Skeletal muscle tissue (tissue), 4 donors: Measurements from ENCODE around the gene TTC34. TPM values are rescaled to one million over a fixed set of nuclear protein-coding genes. Genes with fewer than 3 reads are reported as not detected.

Source experiments
- H3K27ac ChIP-seq: one replicate; pipeline ENCODE4 v1.7.0; 2013; ENCODE audit warnings: mild to moderate bottlenecking, low read depth, low read length, inconsistent platforms
- H3K27me3 ChIP-seq, 3 donors: one replicate each; pipeline ENCODE4 v1.7.0; 2013; ENCODE audit warnings: low read length in 3 of 3; ENCODE audit not compliant: control insufficient read depth in 3 of 3, insufficient read depth in 3 of 3
- H3K36me3 ChIP-seq, 3 donors: one replicate each; pipeline ENCODE4 v1.7.0; 2013; ENCODE audit warnings: low read length in 3 of 3; ENCODE audit not compliant: control insufficient read depth in 3 of 3, insufficient read depth in 3 of 3
- H3K4me1 ChIP-seq, 3 donors: one replicate each; pipeline ENCODE4 v1.7.0; 2013; ENCODE audit warnings: low read length in 3 of 3, mild to moderate bottlenecking in 3 of 3; ENCODE audit not compliant: control insufficient read depth in 3 of 3, insufficient read depth in 3 of 3
- H3K4me3 ChIP-seq, 3 donors: one replicate each; pipeline ENCODE4 v1.7.0; 2013; ENCODE audit warnings: low read length in 3 of 3
- H3K9ac ChIP-seq, 3 donors: one replicate each; pipeline ENCODE4 v1.7.0; 2013; ENCODE audit warnings: low read length in 3 of 3, mild to moderate bottlenecking in 3 of 3, moderate library complexity in 2 of 3, low read depth in 1 of 3
- H3K9me3 ChIP-seq, 3 donors: one replicate each; pipeline ENCODE4 v1.7.0; 2013; ENCODE audit warnings: low read length in 3 of 3; ENCODE audit not compliant: control insufficient read depth in 3 of 3
- total RNA-seq: library from RNA; depleted of rRNA; stranded (reverse); fragments of >200 nt; gene quantifications from one replicate; pipeline ENCODE4 v1.2.3, GENCODE V29; 2014
- donor health status: Osteomylitis.

The TTC34 gene
- total RNA-seq, 1 donor from 2014 or later, result under 0.01 TPM

DNA sequence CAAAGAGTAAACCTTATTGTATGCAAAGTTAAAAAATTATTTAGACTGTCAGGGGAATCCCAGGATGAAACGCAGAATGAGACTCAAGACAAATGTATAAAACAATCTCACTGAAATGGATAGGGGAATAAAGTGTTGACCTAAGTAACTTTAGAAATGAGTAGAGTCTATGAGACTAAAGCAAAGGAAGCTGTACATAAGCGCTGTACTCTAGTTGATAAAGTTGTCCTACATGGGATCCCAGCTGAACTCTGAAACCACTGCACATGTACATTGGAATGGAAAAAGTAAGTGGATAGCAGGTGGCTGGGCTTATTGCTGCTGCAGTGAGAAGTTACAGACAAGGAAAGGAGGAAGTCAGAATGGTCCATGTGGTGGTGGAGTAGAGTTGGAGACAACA is 187.3 kb downstream of the TTC34 start:
- Histone ChIP-seq H3K4me1 (no peaks in the 10 kb centered on the region), H3K27me3 (peaks cover 14 to 36% (median 29%) of the 10 kb centered on the region in 3 donors), H3K27ac (no peak overlapping the region), H3K9ac (no peak overlapping the region), H3K9me3 (peaks cover 0 to 6% (median 5%) of the 10 kb centered on the region in 3 donors), H3K4me3 (no peak overlapping the region), H3K36me3 (no peaks in the 10 kb centered on the region)

GRCh38 chr1:2612591-2613365 is 188.7 kb downstream of the TTC34 start:
- Histone ChIP-seq H3K36me3 (no peaks in the 10 kb centered on the region), H3K9me3 (peaks cover 0 to 6% (median 5%) of the 10 kb centered on the region in 3 donors), H3K27me3 (peaks cover 14 to 33% (median 29%) of the 10 kb centered on the region in 3 donors), H3K4me3 (no peak overlapping the region), H3K9ac (no peak overlapping the region), H3K4me1 (no peaks in the 10 kb centered on the region), H3K27ac (no peak overlapping the region)

- Histone ChIP-seq H3K9me3 (peaks cover 0 to 6% (median 5%) of the 10 kb centered on the region in 3 donors), H3K9ac (no peak overlapping the region), H3K4me1 (no peaks in the 10 kb centered on the region), H3K36me3 (no peaks in the 10 kb centered on the region), H3K27me3 (peaks cover 14 to 36% (median 33%) of the 10 kb centered on the region in 3 donors), H3K4me3 (no peak overlapping the region), H3K27ac (no peak overlapping the region)
These were observed 189.7 kb downstream of the TTC34 start for GRCh38 chr1:2611621-2612437.

GRCh38 chr1:2611031-2611501 is 190.4 kb downstream of the TTC34 start:
- Histone ChIP-seq H3K27ac (no peak overlapping the region), H3K4me3 (no peak overlapping the region), H3K36me3 (no peaks in the 10 kb centered on the region), H3K27me3 (peaks cover 14 to 36% (median 36%) of the 10 kb centered on the region in 3 donors), H3K9me3 (peaks cover 0 to 6% (median 5%) of the 10 kb centered on the region in 3 donors), H3K9ac (no peak overlapping the region), H3K4me1 (no peaks in the 10 kb centered on the region)

GRCh38 chr1:2610036-2610959 is 191.2 kb downstream of the TTC34 start:
- Histone ChIP-seq H3K27me3 (peaks cover 14 to 38% (median 38%) of the 10 kb centered on the region in 3 donors), H3K9me3 (peaks cover 0 to 6% (median 5%) of the 10 kb centered on the region in 3 donors), H3K9ac (no peak overlapping the region), H3K27ac (no peak overlapping the region), H3K4me3 (no peak overlapping the region), H3K4me1 (no peaks in the 10 kb centered on the region), H3K36me3 (no peaks in the 10 kb centered on the region)

GRCh38 chr1:2609319-2610035 is 192.0 kb downstream of the TTC34 start:
- H3K4me1 ChIP-seq, result no peaks in the 10 kb centered on the region
- no peak overlapping the region for H3K4me3 ChIP-seq
- peaks cover 0 to 6% (median 5%) of the 10 kb centered on the region in 3 donors for H3K9me3 ChIP-seq
- no peaks in the 10 kb centered on the region for H3K36me3 ChIP-seq
- peaks cover 15 to 46% (median 40%) of the 10 kb centered on the region in 3 donors for H3K27me3 ChIP-seq
- no peak overlapping the region for H3K9ac ChIP-seq
- H3K27ac ChIP-seq, result no peak overlapping the region

- no peaks in the 10 kb centered on the region for H3K9me3 ChIP-seq
- H3K27me3 ChIP-seq, result peaks cover 16 to 53% (median 46%) of the 10 kb centered on the region in 3 donors
- no peaks in the 10 kb centered on the region for H3K36me3 ChIP-seq
- no peaks in the 10 kb centered on the region for H3K4me1 ChIP-seq
- H3K9ac ChIP-seq, result no peak overlapping the region
- H3K27ac ChIP-seq, result no peak overlapping the region
- no peak overlapping the region for H3K4me3 ChIP-seq
These were observed 193.8 kb downstream of the TTC34 start for GRCh38 chr1:2607641-2608091.

GRCh38 chr1:2606881-2607621 is 194.4 kb downstream of the TTC34 start:
- H3K4me1 ChIP-seq, result no peaks in the 10 kb centered on the region
- H3K36me3 ChIP-seq, result no peaks in the 10 kb centered on the region
- no peaks in the 10 kb centered on the region for H3K9me3 ChIP-seq
- H3K4me3 ChIP-seq, result no peak overlapping the region
- H3K27ac ChIP-seq, result no peak overlapping the region
- H3K27me3 ChIP-seq, result peaks cover 16 to 53% (median 49%) of the 10 kb centered on the region in 3 donors
- no peak overlapping the region for H3K9ac ChIP-seq
